Measurements from ENCODE around the gene ZDHHC7.

ZDHHC7 gene

DNA sequence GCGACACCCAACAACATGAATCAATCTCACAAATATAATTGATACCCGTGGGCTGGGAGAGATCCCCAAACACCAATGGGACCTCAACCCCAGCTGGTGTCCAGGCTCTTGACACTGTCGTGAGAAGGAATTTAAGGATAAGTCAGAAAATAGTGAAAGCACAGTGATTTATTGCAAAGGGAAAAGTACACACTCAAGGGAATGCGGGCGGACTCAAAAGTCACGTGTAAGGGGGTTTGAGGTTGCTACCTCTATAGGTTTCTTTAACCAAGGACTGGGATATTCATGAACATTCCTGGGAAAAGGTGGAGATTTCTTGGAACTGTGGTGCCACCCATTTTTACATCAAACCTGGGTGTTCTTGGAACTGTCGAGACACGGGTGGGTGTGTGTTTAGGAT, 6.3 kb upstream of the ZDHHC7 start:
- no peak for DNase-seq

DNA sequence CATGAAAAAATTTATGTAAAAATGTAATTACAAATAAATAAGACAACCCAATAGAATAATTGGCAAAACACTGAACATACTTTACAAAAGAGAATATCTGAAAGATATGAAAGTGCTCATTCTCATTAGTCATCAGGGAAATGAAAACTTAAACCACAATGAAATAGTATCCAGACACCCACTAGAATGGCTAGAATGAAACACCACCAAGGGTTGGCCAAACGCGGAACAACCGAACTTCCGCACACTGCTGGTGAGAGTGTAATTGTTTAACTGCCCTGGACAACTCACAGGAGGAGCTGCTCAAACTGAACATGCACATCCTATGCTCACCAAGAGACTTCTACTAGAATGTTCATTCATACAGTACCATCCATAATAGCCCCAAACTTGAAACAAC, 5.8 kb upstream of the ZDHHC7 start:
- DNase-seq: no peak

DNA sequence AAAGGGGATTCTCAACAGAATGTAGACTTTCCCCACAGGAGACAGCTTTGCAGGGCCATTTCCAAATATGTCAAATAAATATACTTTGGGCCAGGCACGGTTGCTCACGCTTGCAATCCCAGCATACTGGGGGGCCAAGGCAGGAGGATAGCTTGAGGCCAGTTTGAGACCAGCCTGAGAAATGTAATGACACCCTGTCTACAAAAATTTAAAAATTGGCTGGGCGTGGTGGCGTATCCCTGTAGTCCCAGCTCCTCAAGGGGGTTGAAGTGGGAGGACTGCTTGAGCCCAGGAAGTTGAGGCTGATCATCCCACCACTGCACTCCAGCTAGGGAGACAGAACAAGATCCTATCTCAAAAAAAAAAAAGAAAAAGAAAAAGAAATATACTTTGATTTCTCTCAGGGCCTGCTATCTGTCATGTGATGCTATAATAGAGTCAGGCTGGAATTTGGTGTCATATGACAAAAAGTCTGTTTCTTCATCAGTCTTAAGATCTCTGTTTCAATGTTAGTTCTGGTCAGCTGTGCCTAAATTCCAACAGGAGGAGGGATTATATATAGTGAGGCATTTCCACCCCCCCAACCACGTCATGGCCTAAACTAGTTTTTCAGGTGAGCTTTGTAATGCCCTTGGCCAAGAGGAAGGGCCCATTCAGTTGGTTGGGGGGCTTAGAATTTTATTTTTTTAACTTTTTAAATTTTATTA, 4.3 kb upstream of the ZDHHC7 start:
- no peak for DNase-seq

DNA sequence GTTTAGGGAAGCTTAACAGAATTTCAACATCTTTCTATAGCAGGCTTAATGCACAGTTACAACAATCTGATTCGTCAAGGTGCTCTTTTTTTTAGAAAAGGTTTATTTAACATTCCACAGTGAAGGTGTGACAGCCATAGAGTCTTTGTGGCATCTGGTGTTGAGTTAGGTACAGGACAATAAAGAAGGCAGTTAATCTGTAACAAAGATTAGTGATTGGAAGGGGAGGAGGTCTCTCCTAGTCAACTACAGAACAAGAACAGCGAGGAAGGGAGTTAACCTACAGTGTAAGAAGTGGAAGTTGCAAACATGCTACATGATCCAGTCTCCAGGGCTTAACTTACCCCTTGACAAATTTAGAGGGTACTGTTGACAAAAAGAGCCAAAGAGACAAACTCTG, 3.0 kb upstream of the ZDHHC7 start:
- DNase-seq: no peak

DNA sequence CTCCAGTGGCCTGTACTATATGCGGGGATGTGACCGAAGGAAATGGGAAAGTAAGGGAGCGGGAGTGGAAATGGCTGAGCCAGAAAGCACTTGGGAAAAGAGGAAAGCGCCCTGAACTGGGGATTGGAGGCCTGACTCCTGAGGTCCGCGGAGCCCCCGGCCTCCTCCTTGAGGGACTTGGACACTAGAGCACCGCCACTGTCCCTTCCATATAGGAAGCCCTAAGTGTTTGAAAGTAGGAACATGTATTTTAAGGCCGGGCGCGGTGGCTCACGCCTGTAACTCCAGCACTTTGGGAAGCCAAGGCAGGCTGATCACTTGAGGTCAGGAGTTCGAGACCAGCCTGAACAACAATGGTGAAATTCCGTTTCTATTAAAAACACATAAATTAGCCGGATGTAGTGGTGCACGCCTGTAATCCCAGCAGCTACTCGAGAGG, 530 bp upstream of the ZDHHC7 start:
- no peak for DNase-seq

DNA sequence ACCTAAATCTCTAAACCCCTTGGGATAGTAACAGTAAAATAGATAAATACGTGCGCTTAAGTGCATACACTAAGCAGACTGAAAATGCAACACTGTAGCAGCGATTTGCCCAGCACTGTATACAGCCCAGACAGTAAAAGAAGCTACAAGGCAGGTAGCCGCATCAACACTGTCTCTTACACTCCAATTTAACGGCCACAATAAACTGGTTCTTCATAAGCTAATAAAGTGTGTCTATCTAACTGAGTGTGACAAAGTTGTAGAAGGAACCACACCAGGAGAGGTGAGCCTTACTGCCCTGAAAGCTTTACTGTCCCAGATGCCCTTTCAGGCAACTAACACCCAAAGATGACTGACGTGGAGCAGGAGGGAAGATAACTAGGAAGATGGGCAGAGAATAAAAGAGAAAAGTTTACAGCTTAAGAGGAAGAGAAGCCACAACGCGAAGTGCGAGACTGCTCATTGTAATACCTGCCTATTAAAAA, 847 bp downstream of the ZDHHC7 start:
- no peak for DNase-seq

DNA sequence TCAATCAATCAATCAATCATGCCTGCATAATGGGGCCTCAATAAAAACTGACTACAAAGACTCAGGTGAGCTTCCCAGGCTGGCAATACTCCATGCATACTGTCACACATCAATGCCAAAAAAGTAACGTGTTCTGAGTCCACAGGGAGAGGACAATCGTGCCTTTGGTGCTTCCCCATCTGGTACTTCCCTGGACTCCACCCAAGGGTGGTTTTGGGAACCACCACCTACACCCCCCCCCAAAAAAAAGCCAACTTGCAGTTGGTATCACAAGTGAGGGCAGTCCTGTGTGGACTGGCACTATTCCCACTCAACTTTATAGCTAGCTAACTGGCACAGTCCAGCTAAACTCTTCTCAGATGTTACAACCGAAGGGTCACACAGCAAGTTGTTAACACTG, 3.1 kb downstream of the ZDHHC7 start:
- DNase-seq: no peak

DNA sequence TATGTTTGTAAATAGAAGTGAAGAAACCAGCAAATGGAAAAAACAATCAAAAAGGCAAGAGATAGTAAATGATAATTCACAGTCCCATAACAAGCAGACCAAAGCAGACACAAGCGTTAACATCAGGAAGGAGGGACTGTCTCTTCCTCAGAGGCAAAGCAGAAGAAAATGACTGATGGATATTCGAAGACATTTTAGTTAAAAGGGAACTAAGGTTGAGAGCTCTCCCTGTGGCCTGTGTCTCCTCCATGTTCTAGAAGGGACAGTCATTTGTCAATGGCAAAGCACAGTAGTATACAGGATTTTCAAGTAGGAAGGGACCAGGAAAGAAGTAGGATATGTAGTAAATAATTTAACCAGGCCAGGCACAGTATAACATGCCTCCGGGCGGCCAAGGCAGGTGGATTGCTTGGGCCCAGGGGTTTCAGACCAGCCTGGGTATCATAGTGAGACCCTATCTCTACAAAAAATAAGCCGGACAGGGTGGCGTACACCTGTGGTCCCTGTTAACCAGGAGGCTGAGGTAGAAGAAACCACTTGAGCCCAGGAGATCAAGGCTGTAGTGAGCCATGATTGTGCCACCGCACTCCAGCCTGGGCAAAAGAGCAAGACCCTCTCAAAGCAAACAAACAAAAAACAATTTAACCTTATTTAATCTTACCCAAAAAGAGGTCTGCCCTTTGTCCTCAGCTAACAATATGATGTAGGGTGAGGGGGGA, 3.7 kb downstream of the ZDHHC7 start:
- DNase-seq: no peak

DNA sequence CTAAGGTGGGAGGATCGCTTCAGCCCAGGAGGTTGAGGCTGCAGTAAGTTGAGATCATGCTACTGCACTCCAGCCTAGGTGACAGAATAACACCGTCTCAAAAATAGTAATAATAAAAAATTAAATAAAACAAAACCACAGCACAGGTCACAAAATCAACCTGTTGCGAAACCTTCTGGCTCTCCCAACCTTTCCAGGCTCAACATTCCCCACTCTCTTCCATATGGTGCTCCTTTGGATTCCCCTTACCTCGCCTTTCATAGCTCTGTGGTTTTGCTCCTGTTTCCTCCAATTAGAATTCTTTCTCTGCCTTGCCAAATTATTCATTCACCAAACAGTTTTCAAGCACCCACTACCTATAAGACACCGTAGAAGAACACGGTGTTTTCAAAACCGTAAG, 4.7 kb downstream of the ZDHHC7 start:
- DNase-seq: no peak

DNA sequence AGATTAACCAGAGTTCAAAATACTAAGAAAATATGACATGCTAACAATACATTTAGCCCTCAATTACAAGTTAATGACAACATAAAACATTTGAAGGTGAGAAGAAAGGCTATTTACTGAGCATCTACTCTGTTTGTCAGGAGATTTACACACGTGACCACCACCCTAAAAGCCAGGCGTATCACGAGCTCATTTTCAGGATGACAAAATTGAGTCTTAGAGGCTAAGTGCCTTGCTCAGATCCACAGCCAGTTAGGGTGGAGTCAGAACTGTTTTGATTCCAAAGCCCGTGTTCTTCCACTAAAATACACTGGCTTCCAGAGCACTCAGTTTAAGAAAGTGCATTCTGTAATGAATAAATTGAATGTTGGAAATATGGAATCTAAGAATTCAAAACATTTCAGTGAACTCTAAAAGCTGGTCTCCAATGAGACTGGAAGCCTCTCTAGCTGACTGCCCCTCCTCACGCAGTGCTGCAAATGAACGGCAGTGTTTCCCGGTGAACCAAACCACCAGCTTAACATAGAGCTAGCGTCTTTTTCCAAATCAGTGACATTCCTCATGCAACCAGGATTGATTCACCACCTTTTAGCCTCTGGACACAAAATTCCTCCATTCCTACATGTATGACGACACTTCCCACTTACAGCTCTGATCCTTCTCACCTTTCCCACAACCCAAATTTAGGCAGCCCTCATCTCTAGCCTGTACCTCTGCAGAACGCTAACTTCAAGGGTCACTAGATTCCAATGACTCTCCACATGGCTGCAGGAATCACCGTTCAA, 5.9 kb downstream of the ZDHHC7 start:
- DNase-seq: no peak

DNA sequence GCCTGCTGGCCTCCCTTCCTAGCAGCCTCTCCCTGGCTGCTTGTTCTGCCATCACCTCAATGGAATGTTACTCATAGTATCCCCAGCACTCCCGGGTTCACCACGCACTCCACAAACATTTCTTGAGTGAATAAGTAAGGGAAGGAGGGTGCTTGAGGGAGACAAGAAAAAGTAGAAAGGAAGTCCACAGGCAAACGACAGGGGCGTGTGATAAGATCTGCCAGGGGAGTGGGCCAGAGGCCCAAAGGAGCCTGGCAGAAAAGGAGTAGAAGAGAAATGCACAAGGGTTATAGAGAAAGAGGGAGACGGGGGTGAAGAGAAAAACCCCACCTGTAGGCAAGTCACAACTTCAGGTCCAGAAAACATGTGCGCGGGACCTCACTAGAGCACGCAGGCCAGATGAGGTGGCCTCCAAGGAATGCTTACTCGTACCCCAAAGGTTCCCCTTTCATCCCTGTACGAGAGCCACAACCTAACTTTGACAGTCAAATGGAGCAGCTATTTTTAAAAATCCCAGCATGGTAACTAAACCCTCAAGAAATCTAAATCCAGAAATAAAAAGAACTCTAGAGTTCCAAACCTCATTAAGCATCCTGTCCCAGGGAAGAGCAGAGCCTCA, 6.6 kb downstream of the ZDHHC7 start:
- no peak for DNase-seq

DNA sequence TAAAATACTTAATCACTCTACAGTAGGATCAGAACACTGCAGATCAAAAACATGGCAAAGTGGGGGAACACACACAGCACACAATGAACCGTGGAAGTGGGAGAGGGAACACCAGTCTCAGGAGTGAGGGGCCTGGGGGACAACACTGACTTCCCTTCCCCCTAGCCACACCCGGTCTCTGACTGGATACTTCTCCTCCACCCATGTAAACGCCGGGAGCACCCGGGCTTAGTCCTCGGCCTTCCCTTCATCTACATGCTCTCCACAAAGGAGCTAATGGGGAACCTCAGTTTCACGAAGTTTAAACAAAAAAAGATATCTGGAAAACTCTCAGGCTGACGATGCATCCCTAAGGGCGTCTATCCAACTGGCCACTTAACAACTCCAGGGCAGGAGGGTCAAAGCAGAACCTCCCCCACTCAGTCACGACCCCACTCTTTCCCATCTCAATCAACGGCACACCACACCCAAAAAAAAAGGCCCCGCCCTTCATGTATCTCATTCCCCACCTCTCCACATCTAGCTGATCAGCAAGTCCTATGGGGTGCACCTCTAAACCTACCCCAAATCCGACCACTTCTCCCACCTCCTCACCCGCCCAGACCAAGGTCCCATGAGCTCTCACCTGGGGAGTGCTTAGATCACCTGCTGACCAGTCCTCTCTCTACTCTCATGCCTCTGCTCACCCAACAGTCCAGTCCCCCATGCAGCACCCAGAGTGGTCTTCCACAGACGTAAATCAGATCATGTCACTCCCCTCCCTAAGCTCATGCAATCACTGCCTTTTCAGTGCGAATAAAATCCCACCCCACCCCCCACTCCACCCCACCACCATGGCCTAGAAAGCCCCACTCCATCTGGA, 7.4 kb downstream of the ZDHHC7 start:
- no peak for DNase-seq

DNA sequence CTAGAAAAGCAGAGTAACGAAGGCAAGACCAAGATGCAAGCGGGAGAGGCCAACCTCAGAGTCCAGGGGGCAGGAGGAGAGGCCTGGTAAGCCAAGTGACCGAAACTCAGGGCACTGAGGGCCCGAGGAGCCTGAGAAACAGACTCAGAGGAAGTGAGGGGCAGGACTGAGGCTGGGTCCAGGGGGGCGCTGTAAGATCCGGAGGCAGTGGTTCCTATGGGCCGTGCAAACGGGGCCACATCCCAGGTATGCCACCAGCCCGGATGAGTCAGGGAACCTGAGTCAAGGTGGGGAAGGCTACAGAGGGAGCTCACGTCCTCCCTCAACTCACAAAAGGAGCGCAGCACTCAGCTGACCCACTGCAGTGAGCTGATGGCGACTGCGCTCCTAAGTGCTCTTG, 8.3 kb downstream of the ZDHHC7 start:
- no peak for DNase-seq

DNA sequence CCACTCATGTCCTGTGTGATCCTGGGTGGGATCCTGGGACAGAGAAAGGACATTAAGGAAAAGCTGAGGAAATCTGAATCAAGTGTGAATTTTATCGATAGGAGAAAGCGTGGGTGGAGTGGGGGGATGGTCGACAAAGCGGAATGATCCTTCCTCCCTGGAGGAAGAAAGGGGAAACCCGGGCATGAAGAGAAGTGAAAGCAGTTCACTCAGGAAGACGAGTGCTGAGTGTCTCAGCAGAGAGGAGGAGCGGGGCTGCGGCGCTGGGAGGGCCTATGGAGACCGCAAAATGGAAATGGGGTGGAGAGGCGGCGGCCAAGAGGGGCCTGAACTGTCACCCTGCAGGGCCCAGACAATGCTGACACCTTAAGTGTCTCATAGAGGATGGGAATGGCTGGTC, 8.7 kb downstream of the ZDHHC7 start:
- DNase-seq: no peak

DNA sequence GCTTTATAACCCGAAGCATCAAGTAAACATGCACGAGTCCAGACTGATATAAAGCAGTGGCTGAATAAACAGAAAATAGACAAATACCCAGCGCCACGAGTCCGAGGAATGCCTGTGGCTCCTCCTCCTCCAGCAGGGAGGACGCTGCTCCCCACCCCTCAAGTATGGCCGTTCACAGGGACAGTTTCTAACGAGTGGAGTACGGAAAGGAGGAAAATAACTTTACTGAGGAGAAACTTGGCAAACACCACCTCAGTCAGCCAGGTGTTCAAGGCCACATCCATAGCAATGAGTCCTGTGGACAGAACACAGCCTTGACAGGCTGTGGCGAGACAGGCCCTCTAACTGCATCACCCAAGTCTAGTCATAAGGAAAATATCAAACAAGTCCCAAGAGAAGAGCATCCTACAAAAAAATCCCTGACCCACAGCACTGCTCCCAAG, 9.2 kb downstream of the ZDHHC7 start:
- DNase-seq: no peak

DNA sequence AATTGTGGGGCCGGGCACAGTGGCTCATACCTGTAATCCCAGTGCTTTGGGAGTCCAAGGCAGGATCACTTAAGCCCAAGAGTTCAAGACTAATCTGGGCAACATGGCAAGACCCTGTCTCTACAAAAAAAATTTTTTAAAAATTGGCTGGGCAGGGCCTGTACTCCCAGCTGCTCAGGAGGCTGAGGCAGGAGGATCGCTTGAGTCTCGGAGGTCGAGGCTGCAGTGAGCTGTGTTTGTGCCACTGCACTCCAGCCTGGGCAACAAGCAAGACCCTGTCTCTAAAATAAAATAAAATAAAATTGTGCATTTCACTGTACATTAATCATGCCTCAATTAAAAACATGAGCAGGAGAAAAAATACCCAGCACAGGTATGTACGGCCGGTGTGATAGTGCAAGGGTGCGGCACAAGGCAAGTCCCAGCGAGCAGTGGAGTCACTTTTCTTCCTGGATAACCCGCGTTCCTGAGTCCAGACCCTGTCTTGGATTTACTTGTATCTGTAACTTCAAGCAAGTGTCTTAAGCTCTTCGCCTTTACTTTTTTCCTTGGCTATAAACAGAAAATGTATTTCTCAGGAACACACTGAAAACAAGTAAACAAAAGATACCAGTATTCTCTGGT, 11.4 kb downstream of the ZDHHC7 start:
- DNase-seq: no peak

DNA sequence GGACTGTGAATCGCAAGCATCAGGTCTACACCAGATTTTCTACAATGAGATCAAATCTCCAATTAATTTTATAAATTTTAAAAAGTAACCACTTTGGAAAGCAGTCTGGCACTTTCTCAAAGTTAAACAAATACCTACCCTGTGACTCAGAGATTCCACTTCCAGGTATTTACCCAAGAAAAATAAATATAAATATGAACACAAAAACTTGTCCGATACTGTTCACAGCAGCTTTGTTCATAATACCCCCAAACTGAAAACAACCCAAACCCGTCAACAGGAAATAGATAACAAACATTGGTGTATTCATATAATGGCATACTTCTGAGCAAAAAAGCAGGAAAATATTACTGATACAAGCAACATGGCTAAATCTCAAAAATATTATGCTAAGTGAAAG, 12.1 kb downstream of the ZDHHC7 start:
- DNase-seq: no peak

DNA sequence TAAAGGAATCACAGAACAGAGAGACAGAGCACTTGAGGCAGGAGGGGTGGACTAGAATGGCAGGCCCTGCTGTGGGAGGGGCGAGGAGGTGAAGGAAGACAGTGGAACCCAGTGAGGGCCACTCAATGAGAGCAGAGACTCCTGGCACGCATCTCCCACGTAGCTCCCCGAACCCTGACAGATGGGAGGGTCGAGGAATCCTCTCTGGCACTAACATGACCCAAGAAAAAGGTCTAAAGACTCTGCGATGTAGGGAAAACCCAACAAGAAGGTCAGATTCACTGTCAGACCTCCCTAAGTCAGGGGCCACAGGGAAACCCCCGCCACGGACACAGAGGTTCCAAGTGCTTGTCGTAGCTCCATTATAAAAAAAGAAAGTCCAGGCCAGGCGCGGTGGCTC, 15.0 kb downstream of the ZDHHC7 start:
- DNase-seq: no peak

DNA sequence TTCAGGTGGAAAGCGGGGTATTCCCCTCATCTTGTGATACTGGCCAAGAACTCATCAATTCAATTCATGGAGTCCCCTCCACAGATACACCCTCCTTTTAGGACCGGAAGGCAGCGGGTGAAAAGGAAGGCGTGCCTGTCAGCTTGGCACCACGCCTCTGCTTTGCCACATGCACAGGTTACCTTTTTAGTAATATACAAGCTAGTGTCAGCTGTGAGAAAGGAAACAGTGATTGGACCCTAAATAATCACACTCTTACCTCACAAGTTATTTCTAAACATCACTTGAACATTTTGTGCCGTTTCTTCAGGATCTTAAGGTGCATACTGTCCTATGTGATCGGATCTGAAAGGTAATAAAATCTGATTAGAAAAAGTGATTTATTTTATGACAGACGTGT, 15.7 kb downstream of the ZDHHC7 start:
- DNase-seq: peak in 1 of 2 experiments; percentile 18

DNA sequence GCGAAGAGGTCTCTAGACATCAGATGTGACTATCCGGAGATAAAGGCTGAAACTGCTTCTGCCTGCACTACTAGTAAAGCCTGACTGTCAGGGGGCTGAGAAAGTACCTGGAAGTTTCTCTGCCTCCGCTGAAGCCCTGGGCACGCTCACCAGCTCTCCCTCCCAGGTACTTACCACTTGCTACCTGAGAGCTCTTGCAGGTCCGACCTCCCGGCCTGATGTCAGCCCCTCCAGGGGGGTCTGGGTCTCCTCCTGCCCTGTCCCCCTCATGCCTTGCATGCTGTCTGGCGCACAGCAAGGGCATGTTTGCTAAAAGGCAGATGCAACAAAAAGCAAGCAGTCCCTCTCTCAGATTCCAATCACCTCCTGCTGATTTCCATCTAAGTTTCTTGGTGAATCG, 17.4 kb downstream of the ZDHHC7 start:
- no peak for DNase-seq

DNA sequence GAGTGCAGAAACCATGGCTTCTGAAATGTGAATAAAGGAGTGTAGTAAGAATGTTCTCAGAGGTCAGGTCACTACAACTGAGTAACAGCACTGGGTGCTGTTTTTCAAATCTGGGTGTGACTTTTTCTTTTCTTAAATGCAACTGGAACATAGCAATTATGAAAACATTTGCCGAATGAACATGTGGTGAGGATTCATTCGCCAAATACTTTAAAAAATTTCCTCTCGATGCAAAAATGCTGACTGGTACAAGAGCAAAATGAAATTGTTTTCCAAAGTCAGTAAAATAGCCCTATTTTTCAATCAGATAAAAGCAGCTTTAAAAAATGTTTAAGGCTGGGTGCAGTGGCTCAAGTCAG, 18.6 kb downstream of the ZDHHC7 start:
- DNase-seq: no peak

DNA sequence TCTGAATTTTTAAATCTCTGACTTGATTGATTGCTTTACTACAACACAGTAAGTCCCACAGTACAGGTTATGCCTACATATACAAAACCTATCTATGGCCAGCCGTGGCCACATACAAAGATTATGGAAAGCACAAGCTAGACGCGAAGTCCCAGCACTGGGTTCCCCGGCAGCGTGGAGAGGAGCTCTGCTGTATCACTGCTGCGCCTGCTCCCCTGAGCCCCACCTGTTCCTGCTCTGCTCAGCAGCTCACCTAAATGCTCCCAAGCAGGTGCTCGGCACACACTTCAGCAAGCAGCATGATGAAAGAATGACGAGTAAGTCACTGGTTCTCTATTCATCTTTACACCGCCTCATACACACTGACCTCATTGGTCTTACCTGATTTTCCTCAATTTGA, 20.6 kb downstream of the ZDHHC7 start:
- DNase-seq: no peak
